ENCODE results near the gene NAA20.

DNA sequence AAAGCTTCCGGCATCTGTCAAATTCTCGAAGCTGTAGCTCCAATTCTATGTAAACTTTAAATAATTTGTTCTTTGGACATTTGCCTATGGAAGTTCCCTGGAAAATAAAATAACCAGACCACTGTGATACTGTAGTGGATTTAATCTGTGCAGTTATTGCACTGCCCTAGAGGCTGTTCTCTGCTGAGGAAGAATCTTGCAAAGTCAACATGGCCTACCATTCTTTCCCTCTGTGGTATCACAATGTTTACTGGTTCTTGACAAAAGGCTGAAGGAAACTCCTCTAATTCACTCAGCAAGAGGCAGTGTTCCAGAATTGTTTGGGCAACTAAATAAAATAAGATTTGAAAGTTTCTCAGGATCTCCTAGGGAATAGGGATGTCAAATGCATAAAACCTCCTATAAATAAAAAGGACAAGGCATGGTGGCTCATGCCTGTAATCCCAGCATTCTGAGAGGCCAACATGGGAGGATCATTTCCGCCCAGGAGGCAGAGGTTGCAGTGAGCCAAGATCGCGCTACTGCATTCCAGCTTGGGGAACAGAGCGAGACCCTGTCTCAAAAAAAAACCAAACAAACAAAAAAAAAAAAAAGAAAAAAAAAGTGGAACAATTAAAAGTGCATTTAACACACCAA, 22.7 kb downstream of the NAA20 start:
- TF ChIP-seq, protein P1, sequence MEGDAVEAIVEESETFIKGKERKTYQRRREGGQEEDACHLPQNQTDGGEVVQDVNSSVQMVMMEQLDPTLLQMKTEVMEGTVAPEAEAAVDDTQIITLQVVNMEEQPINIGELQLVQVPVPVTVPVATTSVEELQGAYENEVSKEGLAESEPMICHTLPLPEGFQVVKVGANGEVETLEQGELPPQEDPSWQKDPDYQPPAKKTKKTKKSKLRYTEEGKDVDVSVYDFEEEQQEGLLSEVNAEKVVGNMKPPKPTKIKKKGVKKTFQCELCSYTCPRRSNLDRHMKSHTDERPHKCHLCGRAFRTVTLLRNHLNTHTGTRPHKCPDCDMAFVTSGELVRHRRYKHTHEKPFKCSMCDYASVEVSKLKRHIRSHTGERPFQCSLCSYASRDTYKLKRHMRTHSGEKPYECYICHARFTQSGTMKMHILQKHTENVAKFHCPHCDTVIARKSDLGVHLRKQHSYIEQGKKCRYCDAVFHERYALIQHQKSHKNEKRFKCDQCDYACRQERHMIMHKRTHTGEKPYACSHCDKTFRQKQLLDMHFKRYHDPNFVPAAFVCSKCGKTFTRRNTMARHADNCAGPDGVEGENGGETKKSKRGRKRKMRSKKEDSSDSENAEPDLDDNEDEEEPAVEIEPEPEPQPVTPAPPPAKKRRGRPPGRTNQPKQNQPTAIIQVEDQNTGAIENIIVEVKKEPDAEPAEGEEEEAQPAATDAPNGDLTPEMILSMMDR (conservative IDR thresholded peaks at IDR 0.05 in 1 of 2, IDR thresholded peaks at IDR 0.05 in 1 of 2; ENCODE audit: low read depth in 1 of 2, low read length in 2 of 2), result no peak
- no peak for TF ChIP-seq EZH2 (IDR thresholded peaks at IDR 0.05; ENCODE audit: low read length, missing control alignments)

Data from fibroblast of lung (primary cell).